ENCODE data around the gene TBCCD1.
A peak's percentile ranks its signal among the peaks of the same experiment; 100 is the strongest.
"Not testable (repeated sequence)": the region's sequence is repeated elsewhere in the genome, so short reads cannot be mapped to it uniquely, and the experiment has no call there.

The TBCCD1 gene

GRCh38 chr3:186517218-186517617, 49.9 kb downstream of the TBCCD1 start:
- DNase-seq = no peak

DNA sequence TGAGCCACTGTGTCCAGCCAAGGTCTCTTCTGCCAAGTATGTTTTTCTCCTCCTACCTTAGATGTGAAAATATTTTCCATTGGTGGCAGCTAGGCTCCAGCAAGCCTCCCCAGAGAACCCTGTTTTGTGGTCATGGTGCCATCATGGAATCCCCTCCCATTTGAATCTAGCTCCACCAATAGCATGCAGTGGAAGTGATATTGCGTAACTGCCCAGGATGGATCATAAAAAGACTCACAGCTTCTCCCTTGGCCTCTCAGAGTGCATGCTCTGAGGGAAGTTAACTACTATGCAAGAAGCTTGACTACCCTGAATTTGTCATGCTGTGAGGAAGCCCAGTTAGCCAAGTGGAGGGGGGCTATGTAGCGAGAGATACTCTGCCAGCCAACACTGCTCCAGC, 50.5 kb downstream of the TBCCD1 start:
- DNase-seq = no peak

- DNase-seq = no peak
These were observed 52.0 kb downstream of the TBCCD1 start for GRCh38 chr3:186515125-186515524.

- peak; percentile 2 for DNase-seq
These were observed 52.7 kb downstream of the TBCCD1 start for GRCh38 chr3:186514296-186515002.

GRCh38 chr3:186513386-186513785, 53.8 kb downstream of the TBCCD1 start:
- DNase-seq = no peak

GRCh38 chr3:186512570-186513302, 54.4 kb downstream of the TBCCD1 start:
- DNase-seq = no peak

DNA sequence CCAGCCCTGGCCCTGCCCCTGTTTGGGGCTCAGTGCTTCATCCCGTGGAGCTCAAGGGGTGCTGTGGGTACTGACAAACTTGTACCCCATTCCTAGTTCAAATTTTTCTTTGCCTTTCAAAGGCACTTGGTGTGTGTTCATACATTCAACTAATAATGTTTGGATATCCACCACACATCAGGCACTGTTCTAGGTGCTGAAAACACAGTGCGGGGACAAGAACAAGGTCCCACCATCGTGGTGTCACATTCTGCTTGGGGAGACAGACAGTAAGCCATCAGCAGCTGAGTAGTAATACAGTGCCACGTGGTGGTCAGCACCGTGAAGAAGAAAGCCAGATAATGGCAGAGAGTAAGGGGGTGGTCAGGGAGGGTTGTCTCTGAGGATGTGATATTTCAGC, 55.4 kb downstream of the TBCCD1 start:
- DNase-seq = no peak

DNA sequence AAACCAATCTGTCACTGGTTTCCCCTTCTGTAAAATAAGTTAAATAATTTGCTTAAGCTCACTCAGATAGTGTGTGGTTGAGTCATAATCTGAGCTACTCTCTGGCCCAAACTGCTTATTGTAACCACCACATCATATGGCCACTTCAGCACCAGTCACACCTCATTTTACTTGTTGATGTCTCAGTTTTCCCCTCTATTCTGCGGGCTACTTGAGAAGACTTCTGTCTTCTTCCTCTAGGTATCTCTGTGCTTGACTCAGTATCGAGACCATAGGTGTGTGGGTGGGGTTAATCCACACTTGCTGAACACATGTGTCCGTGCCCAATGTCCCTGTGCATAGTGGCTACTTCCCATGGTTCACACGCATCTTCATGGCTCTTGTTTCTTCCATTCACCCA, 55.9 kb downstream of the TBCCD1 start:
- DNase-seq = no peak

DNA sequence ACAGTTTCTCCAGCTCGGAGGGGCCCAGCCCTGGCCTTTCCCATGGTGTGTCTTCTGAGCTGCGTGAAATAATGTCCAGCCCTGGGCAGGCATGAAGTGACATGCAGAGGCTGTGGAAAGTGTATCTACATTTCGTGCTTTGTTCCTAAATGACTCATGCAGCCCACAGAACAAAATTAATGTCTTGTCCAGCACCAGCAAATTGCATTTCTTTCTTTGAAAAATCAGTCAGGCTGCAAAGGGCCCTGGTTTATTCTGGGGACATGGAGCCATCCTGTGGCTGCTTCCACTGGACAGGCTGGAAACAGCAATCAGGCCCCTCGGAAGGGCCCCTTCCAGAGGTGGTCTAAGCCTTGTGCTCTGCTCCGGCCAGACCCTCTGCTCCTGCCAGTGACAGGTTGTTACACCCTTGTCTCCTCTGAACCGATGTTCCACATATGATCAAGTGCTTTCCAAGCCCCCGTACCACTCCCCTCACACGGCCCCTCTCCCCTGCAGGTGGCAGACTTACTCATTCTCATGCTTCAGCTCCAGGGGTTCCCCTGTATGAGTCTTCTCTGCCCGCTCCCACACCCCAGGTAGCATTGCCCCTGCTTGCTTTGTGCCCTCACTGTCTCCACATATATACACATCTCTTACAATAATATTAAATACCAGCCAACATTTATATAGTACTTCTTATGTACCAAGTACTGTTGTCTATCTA, 56.6 kb downstream of the TBCCD1 start:
- no peak for DNase-seq

DNA sequence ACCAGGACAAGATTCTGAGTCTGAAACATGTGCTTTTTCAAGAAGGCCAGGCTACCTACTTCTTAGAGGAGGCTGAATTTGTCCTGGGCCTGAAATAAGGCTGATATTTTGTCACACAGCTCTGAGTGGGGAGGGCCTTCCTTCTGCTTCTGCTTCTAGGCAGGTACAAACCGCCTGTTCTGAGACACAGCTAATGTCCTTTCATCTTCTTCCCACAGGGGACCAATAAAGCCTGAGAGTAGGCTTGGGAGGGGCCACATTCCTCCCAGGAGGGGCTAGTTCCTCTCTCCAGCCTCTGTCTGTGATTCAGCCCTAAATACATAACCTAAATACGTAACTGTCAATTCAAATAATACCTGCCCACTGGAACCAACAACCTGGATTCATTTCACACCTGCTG, 57.7 kb downstream of the TBCCD1 start:
- no peak for DNase-seq

DNA sequence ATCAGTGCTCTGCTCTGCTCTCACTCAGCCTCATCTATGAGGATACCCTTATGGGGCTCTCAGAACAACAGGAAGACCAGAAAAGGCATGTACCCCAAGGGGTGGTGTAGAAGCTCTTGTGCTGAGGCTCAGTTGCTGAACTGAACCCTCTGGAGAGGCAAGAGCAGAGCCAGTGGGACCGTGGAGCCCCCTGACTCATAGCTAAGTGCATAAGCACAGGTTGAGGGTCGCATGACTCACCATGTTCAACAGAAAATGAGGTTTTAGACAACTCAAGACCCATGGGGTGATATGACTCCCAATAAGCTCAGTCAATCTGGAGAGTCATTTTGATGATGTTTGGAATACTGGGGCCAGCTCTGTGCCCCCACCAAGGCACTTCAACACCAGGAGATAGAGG, 60.3 kb downstream of the TBCCD1 start:
- no peak for DNase-seq

GRCh38 chr3:186506191-186506739, 60.9 kb downstream of the TBCCD1 start:
- DNase-seq = no peak

GRCh38 chr3:186502966-186503712, 64.0 kb downstream of the TBCCD1 start:
- DNase-seq = no peak

GRCh38 chr3:186502138-186502948, 64.8 kb downstream of the TBCCD1 start:
- DNase-seq = no peak

GRCh38 chr3:186499949-186500348, 67.2 kb downstream of the TBCCD1 start:
- peak; percentile 20 for DNase-seq

GRCh38 chr3:186498022-186498421, 69.1 kb downstream of the TBCCD1 start:
- not testable (repeated sequence) for DNase-seq

DNA sequence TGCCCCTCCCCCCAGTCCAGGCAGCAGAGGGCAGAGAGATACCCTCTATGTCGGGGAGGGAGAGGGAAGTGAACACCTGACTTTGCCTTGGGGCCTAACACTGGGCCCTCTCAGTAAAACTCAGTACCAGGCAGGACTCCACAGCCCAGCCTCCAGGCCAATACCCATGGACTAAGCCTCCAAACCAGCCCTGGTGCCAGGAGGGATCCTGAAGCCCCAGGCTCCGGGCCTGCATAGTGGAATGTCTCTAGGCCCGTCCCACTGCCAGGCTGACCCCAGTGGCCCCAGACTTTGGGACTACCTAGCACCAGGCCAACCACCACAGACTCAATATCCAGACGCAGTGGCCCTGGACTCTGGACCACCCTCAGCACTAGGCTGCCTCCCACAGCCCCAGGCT, 69.5 kb downstream of the TBCCD1 start:
- DNase-seq = no peak

DNA sequence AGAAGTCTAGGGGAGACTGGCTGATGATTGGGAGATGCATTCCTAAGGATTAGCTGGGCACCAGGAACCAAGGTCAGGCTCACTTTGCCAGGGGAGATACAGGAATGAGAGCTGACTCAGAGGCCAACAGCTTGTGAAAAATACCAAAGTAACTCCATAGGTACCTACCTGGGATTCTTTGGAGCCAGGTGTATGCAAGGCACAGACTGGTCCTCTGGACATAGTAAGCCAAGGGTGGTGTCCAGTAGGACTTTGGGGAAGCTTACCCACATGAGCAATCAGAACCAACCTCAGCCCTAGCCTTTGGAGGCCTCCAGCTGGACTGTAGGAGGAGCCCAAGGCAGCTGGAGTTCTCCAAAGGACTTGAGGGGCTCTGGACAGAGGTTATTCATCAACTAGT, 70.5 kb downstream of the TBCCD1 start:
- DNase-seq = no peak
